H1 (cell line): Measurements from ENCODE around the gene GATAD2B.

ENCODE experiments used
- EZH2 ChIP-seq: fragments of 200-600 bp; sonication (generic); IDR thresholded peaks from 2 replicates; pipeline ENCODE4 v1.7.1; 2012; ENCODE audit warnings: low read depth, mild to moderate bottlenecking, moderate library complexity, low read length, inconsistent platforms; ENCODE audit not compliant: severe bottlenecking
- POLR2A ChIP-seq, 2 experiments: IDR thresholded peaks; 1 replicate in 1 of 2; 2 replicates in 1 of 2; pipeline ENCODE4 v1.6.1; 2011; ENCODE audit warnings: low read depth in 2 of 2, low read length in 2 of 2, mild to moderate bottlenecking in 2 of 2; ENCODE audit errors: control extremely low read depth in 1 of 2
- SIX5 ChIP-seq: IDR thresholded peaks from 2 replicates; pipeline ENCODE4 v1.6.1; 2011; ENCODE audit warnings: mild to moderate bottlenecking, low read depth, low read length
- SRF ChIP-seq: IDR thresholded peaks from 2 replicates; pipeline ENCODE4 v1.6.1; 2011; ENCODE audit warnings: mild to moderate bottlenecking, low read depth, low read length, moderate library complexity
- TF ChIP-seq, protein P1 (sequence below): IDR thresholded peaks from 2 replicates; pipeline ENCODE4 v1.6.1; 2011; ENCODE audit warnings: low read depth, mild to moderate bottlenecking, low read length; ENCODE audit not compliant: insufficient read depth
- TF ChIP-seq, protein P2 (sequence below), 3 experiments: IDR thresholded peaks; 1 replicate in 2 of 3; 2 replicates in 1 of 3; pipeline versions ENCODE4 v1.5.1 to v1.6.1; 2011; ENCODE audit warnings: low read length in 3 of 3, mild to moderate bottlenecking in 3 of 3, inconsistent platforms in 2 of 3, low read depth in 1 of 3, moderate library complexity in 1 of 3; ENCODE audit not compliant: insufficient read depth in 1 of 3; ENCODE audit errors: control extremely low read depth in 1 of 3

DNA sequence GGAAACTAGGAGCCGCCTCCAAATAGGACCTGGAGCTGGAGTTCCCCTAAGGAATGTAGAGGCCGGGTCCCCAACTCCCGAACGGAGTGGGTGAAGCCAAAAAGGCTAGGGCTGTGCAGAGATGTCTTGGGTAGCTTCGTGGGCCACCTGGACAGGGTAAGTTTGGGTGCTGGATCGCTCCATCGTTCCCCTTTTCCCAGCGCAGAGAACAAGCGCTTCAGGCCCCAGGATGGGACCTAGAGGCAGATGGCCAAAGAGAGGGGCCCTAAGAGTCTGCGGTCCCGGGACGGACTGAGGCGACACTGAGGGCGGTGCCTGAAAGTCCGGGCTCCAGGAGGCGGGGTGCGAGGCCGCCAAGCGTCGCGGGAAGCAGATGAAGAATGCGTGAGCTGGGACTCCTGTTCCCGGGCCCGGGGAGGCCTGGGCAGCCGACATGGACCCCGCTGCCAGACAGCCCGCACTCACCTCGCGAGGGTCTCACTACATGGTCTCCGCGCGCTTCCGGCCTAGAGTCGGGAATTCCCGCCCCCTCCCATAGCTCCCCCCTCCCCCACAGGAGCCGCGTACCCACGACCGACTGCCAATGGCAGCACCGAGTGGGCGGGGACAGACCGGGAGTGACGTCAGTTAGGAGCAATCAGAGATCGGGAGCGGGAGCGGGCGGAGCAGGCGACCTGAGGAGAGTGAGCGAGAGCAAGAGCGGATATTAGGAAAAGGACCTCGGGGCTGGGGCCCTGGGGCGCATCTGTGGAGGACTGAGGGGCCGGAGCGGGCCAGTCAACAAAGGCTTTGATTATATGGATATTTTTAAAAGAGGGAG is 40.5 kb upstream of the GATAD2B start, which contains the start of gene SLC39A1:
- TF ChIP-seq EZH2, result no peak
- TF ChIP-seq, protein P1, sequence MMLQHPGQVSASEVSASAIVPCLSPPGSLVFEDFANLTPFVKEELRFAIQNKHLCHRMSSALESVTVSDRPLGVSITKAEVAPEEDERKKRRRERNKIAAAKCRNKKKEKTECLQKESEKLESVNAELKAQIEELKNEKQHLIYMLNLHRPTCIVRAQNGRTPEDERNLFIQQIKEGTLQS, result no peak
- no peak for TF ChIP-seq SIX5
- TF ChIP-seq POLR2A (IDR thresholded peaks at IDR 0.05; ENCODE audit: control extremely low read depth in 1 of 2, low read depth in 2 of 2, low read length in 2 of 2), result peak; percentile 75 to 88; a peak in 2 of 3 replicates
- TF ChIP-seq SRF, result no peak
- TF ChIP-seq, protein P2, sequence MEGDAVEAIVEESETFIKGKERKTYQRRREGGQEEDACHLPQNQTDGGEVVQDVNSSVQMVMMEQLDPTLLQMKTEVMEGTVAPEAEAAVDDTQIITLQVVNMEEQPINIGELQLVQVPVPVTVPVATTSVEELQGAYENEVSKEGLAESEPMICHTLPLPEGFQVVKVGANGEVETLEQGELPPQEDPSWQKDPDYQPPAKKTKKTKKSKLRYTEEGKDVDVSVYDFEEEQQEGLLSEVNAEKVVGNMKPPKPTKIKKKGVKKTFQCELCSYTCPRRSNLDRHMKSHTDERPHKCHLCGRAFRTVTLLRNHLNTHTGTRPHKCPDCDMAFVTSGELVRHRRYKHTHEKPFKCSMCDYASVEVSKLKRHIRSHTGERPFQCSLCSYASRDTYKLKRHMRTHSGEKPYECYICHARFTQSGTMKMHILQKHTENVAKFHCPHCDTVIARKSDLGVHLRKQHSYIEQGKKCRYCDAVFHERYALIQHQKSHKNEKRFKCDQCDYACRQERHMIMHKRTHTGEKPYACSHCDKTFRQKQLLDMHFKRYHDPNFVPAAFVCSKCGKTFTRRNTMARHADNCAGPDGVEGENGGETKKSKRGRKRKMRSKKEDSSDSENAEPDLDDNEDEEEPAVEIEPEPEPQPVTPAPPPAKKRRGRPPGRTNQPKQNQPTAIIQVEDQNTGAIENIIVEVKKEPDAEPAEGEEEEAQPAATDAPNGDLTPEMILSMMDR (IDR thresholded peaks at IDR 0.05; ENCODE audit: control extremely low read depth in 1 of 3, insufficient read depth in 1 of 3, low read depth in 1 of 3, low read length in 3 of 3), result no peak
